ENCODE data around the gene HOXA9.

Gene HOXA9

DNA sequence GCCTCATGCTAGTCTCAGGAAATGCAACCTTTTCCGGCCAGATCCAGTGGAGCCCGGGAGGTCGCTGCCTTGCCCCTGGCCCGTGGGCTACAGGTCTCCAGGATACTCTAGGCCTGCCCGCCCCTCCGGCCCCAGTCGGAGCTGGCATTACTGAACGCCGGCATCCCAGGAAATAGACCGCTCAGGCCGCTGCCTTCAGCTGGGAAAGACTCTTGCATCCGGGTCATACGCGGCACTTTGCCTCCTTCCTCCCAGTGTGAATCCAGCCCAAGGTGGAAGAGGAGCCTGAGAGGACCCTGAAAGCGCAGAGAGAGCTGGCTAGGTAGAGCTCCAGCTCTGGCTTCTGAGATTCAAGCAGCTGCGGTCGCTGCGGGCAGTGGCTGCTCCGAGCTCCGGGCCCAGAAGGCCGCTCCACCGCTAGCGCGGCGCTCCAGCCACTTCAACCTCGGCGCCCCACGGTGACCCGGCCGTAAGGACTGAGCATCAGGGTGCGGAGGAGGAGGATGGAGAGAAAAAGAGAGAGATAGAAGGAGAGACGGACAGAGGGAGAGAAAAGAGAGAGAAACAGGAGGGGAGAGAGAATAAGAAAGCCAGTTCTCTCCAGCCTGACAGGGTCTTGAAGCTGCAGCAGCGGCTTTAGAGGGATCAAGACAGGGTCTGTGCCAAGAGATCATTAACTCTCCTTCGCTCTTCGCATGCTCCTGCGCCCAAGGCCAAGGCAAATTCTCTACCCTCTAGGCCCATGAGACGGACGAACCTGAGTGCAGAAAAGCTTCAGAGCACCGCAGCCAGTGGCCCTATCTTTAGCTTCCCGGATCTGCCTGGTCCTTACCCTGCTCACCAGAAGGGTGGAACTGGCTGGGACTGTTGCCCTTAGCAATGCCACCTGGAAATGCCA is 10.5 kb upstream of the HOXA9 start:
- DNase-seq = no peak

- no peak for DNase-seq
Measured at GRCh38 chr7:27174874-27175625, 9.7 kb upstream of the HOXA9 start.

- DNase-seq = no peak
Measured at GRCh38 chr7:27173956-27174873, 8.9 kb upstream of the HOXA9 start, which contains the start of gene HOXA10. HOXA10 (minus strand) TSS chr7:27174320; CDS start chr7:27174306, 14 bp downstream.

GRCh38 chr7:27173511-27173955 is 8.2 kb upstream of the HOXA9 start:
- no peak for DNase-seq

- DNase-seq = no peak
Measured at GRCh38 chr7:27172823-27173510, 7.6 kb upstream of the HOXA9 start.

- no peak for DNase-seq
Measured at GRCh38 chr7:27172315-27172774, 7.0 kb upstream of the HOXA9 start.

- no peak for DNase-seq
Measured at GRCh38 chr7:27171637-27172314, 6.4 kb upstream of the HOXA9 start.

DNA sequence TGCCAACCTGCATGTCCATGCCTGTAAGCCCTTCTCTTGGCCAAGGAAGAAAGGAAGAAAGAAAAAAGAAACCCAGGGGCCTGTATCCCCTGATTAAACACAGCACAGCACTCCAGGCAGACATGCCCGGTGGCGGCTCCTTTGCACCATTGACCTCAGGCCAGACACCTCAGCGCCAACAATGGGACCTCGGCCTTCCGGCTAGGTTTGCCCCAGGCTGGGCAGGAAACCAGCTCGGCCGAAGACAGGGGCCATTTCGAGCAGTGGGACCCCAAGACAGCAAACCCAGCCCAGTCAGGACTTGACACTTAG is 5.9 kb upstream of the HOXA9 start:
- DNase-seq = no peak

DNA sequence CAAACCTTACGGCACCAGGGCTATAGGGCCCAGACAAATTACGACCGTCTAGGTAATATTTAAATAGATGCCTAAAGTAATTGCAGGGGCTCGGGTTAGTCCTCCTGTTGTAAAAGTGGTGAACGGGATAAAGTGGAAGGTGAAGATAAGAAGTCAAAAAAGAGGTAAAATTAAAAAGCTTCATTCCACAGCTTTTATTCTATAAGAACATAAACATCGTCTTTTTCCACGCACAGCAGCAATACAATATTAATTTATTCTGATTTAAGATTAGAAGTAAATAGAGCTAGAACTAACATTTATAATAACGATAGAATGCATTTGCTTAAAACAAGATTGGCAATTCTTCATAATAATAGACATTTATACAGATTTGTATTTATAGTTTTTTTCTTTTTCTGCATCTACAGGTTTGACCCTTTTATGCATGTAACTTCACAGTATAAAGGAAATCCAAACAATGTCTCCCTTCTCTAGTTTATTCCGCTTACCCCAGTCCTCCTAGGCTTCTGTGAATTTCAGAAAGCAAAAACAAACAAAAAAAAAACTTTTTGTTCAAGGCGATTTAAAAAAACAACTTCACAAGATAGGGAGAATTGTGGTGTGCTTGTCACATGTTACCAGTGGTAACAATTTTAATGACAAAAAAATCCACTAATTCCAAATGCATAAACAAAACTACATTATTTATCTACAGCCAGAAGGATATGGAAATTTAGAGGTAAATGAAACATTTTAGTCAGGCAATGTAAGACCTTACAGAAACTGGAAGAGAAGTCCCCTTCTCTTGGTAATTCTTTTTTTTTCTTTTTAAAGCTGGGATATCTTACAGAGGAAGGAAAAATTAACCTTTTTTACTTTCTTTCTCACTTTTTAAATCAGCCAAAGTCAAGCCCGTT is 5.3 kb upstream of the HOXA9 start:
- DNase-seq = no peak

DNA sequence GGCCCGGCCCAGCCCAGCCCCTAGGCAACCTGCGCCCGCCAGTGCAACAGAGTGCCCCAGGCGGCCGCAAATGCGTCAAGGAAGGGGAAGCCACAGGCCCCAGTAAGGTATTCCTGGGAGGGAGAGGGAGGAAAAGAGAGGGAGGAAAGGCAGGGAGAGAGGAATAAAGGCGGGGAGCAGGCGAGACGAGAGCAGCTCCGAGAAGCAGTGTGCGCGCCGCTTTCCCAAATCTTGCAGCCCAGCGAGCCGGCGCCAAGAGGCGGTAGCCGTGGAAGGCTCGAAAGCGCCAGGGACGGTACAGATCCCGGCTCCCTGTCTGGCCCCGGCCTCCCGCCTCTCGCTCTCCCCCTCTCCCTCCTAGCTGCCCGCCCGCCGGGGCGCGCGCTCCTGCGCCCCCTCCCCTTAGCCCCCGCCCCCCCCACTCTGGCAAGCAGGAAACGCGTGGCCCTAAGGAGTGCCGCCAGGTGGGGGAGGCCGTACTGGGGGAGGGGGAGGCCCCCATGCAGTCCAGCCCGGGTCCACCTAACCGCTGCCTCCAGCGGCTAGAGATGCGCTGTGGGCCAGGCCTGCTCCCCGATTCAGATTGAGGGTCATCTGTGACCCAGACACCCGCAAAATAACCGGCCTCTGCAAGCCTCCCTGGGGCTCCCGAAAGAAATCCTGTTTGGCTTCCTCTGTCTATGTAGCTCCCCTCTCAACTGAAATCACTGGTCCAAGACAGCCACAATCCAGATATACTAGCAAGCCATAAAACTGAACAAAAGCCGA is 4.5 kb upstream of the HOXA9 start:
- peak; percentile 72 for DNase-seq

- DNase-seq = peak; percentile 71
Measured at GRCh38 chr7:27168265-27168947, 3.1 kb upstream of the HOXA9 start.

GRCh38 chr7:27167916-27168264 is 2.6 kb upstream of the HOXA9 start:
- no peak for DNase-seq

- peak; percentile 54 for DNase-seq
Measured at GRCh38 chr7:27166531-27167505, 1.5 kb upstream of the HOXA9 start.

DNA sequence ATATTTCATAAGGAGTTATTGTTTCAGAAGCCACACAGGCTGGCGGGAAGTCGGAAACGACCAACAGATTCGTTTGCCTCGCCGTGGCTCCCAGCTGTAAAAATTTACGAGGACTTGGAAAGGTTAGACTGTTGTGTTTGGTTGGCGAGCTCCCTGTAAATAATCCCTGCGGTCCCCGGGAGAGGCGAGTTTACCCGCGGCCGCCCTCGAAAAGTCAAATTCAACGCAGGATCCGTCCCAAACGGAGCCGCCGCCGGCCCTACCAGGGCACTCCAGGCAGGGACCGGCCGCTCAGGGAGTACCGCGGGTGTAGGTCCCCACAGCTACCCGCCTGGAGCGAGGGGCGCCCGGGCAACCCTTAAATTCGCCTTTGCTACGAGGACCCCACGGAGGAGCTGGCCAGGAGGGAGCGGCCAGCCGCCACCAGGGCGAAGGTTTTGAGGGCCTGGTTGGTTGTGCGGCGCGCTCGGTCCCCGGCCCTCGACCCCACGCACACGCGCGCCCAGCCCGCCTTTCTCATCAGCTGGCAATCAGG is 726 bp upstream of the HOXA9 start:
- no peak for DNase-seq

GRCh38 chr7:27164367-27165088 is 809 bp downstream of the HOXA9 start:
- DNase-seq = no peak

DNA sequence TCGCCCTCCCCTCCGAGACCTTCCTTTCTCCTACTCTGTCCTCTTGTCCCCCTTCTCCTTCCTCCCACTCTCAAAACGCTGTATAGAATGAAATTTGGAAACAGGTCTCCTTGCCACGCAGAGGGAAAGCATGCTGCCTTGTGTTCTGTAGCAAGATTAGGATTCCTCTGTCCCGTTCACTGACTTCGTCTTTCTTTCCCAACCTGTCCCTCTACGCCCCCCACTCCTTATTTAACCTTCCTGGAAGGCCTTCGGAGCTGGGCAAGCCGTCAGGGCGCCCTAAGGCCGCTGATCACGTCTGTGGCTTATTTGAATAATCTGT is 1.3 kb downstream of the HOXA9 start:
- no peak for DNase-seq

Data from DMS 273 treated with DMSO at 0.1 percent for 48 hours (cell line).